ENCODE data around the gene OR5K2. TPM values are rescaled to one million over a fixed set of nuclear protein-coding genes. Genes with fewer than 3 reads are reported as not detected.

Gene OR5K2
- total RNA-seq, 5 donors from 2014 or later (not counting 1 experiment from before 2014, with no cell fraction given): not detected

DNA sequence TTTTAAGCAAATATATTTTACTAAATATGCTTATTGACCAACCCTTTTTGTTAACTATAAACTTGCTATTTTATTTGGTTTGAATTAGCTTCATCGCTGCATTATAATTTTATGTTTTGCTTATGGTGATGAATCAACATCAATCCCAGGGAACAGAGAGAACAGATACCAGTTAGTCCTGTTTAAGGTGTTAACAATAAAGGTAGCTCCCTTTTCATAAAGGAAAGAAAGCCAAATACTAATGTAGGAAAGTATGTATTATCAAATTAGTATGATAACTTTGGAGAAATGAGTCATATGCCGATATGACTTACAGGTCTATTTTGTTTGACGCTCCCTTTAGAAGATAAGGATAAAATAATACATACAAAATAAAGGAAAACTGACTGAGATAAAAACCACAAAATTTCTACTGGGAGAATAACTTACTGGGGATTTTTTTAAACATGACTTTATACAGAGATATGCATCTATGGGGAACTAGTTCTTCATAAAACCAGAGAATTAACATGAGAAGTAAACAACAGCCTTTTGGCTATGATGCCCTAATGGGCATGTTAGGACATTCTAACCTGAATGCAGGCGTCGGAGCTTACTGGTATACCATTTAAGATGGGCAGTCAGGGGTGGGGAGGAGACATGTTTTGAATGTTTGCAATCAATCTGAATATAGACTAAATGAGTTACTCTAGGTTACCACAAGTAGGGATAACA is 4.5 kb downstream of the OR5K2 start:
- ChIA-PET POLR2A (interaction anchor here in 1 of 2 donors (0.6 kb wide), 1 partner anchor 64 kb away, joined by 6 read pairs; no protein-coding TSS in a partner anchor), CTCF (interaction anchor here in 1 of 2 donors (0.7 kb wide), 1 partner anchor 96 kb away, joined by 3 read pairs; no protein-coding TSS in a partner anchor)
- H3K36me3 Mint-ChIP-seq: peaks cover 25% of the 10 kb centered on the region
- ATAC-seq (replicated peaks in 1 of 4): no peak
- no peak overlapping the region for H3K4me3 Mint-ChIP-seq
- peaks cover 0 to 5% (median 5%) of the 10 kb centered on the region in 3 donors for H3K4me1 Mint-ChIP-seq
- H3K36me3 ChIP-seq (ENCODE audit: control insufficient read depth in 2 of 2, extremely low read depth in 1 of 2, insufficient read depth in 1 of 2, low read length in 1 of 2): no peaks in the 10 kb centered on the region
- no peak overlapping the region for H3K27ac ChIP-seq (ENCODE audit: low read length)
- DNase-seq: no peak
- H3K4me3 ChIP-seq (ENCODE audit: control insufficient read depth in 1 of 2, extremely low read depth in 1 of 2, low read length in 1 of 2): no peak overlapping the region
- no peaks in the 10 kb centered on the region for H3K27me3 Mint-ChIP-seq
- H3K9me3 ChIP-seq: no peaks in the 10 kb centered on the region
- H3K27me3 ChIP-seq (replicated peaks in 1 of 2; ENCODE audit: control insufficient read depth in 2 of 2, extremely low read depth in 1 of 2, insufficient read depth in 2 of 2, low read length in 1 of 2): no peaks in the 10 kb centered on the region
- no peaks in the 10 kb centered on the region for H3K4me1 ChIP-seq (ENCODE audit: control insufficient read depth in 1 of 2, extremely low read depth in 1 of 2, insufficient read depth in 2 of 2, low read length in 2 of 2)
- peak overlapping the region in 1 of 2 donors; percentile 7 for H3K27ac Mint-ChIP-seq
- WGBS (ENCODE audit: insufficient coverage): no CpG with 5 or more reads among the region's 5 CpGs
- no peaks in the 10 kb centered on the region for H3K9me3 Mint-ChIP-seq

DNA sequence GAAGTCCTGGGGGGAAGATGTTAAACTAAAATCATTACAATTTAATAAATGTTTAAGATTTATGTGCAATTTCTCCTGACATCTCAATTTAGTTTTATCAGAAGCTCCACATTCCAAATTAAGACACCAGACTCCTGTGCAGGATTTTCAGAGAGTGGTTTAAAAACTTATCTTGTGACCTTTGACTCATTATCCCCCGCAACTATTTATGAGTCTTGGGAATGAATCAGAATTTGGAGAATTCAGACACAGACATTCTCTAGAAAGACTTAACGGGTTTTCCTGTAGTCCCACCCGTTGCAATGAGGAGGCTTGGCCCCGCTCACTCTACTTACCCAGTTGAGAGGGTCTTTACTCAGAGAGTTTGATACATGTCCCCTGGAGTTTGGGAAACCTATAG is 7.1 kb downstream of the OR5K2 start:
- no peaks in the 10 kb centered on the region for H3K36me3 ChIP-seq (ENCODE audit: control insufficient read depth in 2 of 2, extremely low read depth in 1 of 2, insufficient read depth in 1 of 2, low read length in 1 of 2)
- ATAC-seq (replicated peaks in 1 of 4) (no peak), DNase-seq (no peak)
- Mint-ChIP-seq H3K9me3 (no peaks in the 10 kb centered on the region), H3K27me3 (no peaks in the 10 kb centered on the region), H3K4me1 (peaks cover 0 to 15% (median 8%) of the 10 kb centered on the region in 3 donors), H3K36me3 (peaks cover 40% of the 10 kb centered on the region), H3K27ac (no peak overlapping the region), H3K4me3 (no peak overlapping the region)
- POLR2A ChIA-PET: no interaction called here
- WGBS (ENCODE audit: insufficient coverage): 90% methylated on average over 2 of the region's 4 CpGs
- H3K27me3 ChIP-seq (replicated peaks in 1 of 2; ENCODE audit: control insufficient read depth in 2 of 2, extremely low read depth in 1 of 2, insufficient read depth in 2 of 2, low read length in 1 of 2): no peaks in the 10 kb centered on the region
- CTCF ChIA-PET: no interaction called here
- H3K4me3 ChIP-seq (ENCODE audit: control insufficient read depth in 1 of 2, extremely low read depth in 1 of 2, low read length in 1 of 2): no peak overlapping the region
- H3K4me1 ChIP-seq (ENCODE audit: control insufficient read depth in 1 of 2, extremely low read depth in 1 of 2, insufficient read depth in 2 of 2, low read length in 2 of 2): no peaks in the 10 kb centered on the region
- no peaks in the 10 kb centered on the region for H3K9me3 ChIP-seq
- no peak overlapping the region for H3K27ac ChIP-seq (ENCODE audit: low read length)

DNA sequence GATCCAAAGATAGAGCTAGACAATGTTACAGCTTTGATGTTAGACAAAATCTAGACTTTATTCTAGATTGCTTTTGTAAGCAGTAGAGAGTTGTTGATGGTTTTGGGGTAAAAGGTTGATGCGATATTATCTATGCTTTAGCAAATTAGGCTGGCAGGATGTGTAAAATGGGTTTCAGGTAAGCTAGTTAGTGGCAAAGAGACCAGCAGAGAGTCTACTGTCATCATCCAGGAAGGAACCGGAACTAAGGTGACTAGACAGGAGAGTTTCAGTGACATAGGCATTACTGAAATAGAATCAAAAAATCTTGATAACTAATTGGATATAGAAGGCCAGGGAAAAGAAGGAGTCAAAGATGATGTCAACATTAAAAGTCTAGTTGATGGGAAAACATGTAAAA is 11.1 kb downstream of the OR5K2 start:
- Mint-ChIP-seq H3K9me3 (no peaks in the 10 kb centered on the region), H3K27ac (peak overlapping the region; percentile 13 to 53), H3K4me3 (no peak overlapping the region), H3K4me1 (peaks cover 0 to 31% (median 19%) of the 10 kb centered on the region in 3 donors), H3K36me3 (peaks cover 54% of the 10 kb centered on the region), H3K27me3 (no peaks in the 10 kb centered on the region)
- no peak overlapping the region for H3K4me3 ChIP-seq (ENCODE audit: control insufficient read depth in 1 of 2, extremely low read depth in 1 of 2, low read length in 1 of 2)
- H3K9me3 ChIP-seq: no peaks in the 10 kb centered on the region
- H3K36me3 ChIP-seq (ENCODE audit: control insufficient read depth in 2 of 2, extremely low read depth in 1 of 2, insufficient read depth in 1 of 2, low read length in 1 of 2): peaks cover 0 to 16% of the 10 kb centered on the region in 2 donors
- no peaks in the 10 kb centered on the region for H3K27me3 ChIP-seq (replicated peaks in 1 of 2; ENCODE audit: control insufficient read depth in 2 of 2, extremely low read depth in 1 of 2, insufficient read depth in 2 of 2, low read length in 1 of 2)
- POLR2A ChIA-PET: interaction anchor here in 1 of 2 donors (1.4 kb wide), 1 partner anchor 14 kb away, joined by 3 read pairs; the partner anchor contains the start of gene CLDND1
- CTCF ChIA-PET: interaction anchor here (1.0 kb wide), 2 partner anchors 55 to 65 kb away, joined by 3 to 4 read pairs; no protein-coding TSS in a partner anchor
- DNase-seq (no peak), ATAC-seq (replicated peaks in 1 of 4) (peak in 3 of 4 experiments; percentile 52 to 80 (median 64))
- H3K27ac ChIP-seq (ENCODE audit: low read length): no peak overlapping the region
- H3K4me1 ChIP-seq (ENCODE audit: control insufficient read depth in 1 of 2, extremely low read depth in 1 of 2, insufficient read depth in 2 of 2, low read length in 2 of 2): no peaks in the 10 kb centered on the region
- 100% methylated on average over 2 of the region's 2 CpGs for WGBS (ENCODE audit: insufficient coverage)

DNA sequence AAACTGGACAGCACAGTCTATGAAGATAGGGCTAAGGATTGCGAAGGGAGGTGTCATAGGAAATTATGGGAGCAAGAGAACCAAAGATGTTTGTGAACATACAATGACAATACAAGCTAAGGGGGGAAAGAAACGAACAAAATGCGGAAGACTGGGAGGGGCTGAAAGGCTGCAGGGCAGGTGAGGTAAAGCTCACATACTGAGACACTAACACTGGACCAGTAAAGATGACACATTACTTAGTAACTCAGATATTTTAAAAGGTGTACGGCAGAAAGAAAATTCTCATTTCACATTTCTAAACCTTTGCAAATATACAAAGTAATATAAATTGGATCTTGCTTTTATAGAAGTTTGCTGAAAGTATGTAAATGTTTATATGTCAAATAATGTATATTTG is 15.1 kb downstream of the OR5K2 start:
- POLR2A ChIA-PET: no interaction called here
- peaks cover 4 to 37% of the 10 kb centered on the region in 2 donors for H3K36me3 ChIP-seq (ENCODE audit: control insufficient read depth in 2 of 2, extremely low read depth in 1 of 2, insufficient read depth in 1 of 2, low read length in 1 of 2)
- H3K4me3 ChIP-seq (ENCODE audit: control insufficient read depth in 1 of 2, extremely low read depth in 1 of 2, low read length in 1 of 2): no peak overlapping the region
- H3K4me3 Mint-ChIP-seq: no peak overlapping the region
- no peaks in the 10 kb centered on the region for H3K4me1 ChIP-seq (ENCODE audit: control insufficient read depth in 1 of 2, extremely low read depth in 1 of 2, insufficient read depth in 2 of 2, low read length in 2 of 2)
- peaks cover 17 to 50% (median 42%) of the 10 kb centered on the region in 3 donors for H3K4me1 Mint-ChIP-seq
- no peaks in the 10 kb centered on the region for H3K9me3 ChIP-seq
- peak overlapping the region in 1 of 2 donors; percentile 5 for H3K27ac Mint-ChIP-seq
- H3K9me3 Mint-ChIP-seq: no peaks in the 10 kb centered on the region
- WGBS (ENCODE audit: insufficient coverage): no CpG with 5 or more reads among the region's 4 CpGs
- CTCF ChIA-PET: interaction anchor here in 1 of 2 donors (0.7 kb wide), 1 partner anchor 85 kb away, joined by 3 read pairs; no protein-coding TSS in a partner anchor
- DNase-seq (no peak), ATAC-seq (replicated peaks in 1 of 4) (no peak)
- no peak overlapping the region for H3K27ac ChIP-seq (ENCODE audit: low read length)
- H3K27me3 ChIP-seq (replicated peaks in 1 of 2; ENCODE audit: control insufficient read depth in 2 of 2, extremely low read depth in 1 of 2, insufficient read depth in 2 of 2, low read length in 1 of 2): no peaks in the 10 kb centered on the region
- peaks cover 65% of the 10 kb centered on the region for H3K36me3 Mint-ChIP-seq
- no peaks in the 10 kb centered on the region for H3K27me3 Mint-ChIP-seq

DNA sequence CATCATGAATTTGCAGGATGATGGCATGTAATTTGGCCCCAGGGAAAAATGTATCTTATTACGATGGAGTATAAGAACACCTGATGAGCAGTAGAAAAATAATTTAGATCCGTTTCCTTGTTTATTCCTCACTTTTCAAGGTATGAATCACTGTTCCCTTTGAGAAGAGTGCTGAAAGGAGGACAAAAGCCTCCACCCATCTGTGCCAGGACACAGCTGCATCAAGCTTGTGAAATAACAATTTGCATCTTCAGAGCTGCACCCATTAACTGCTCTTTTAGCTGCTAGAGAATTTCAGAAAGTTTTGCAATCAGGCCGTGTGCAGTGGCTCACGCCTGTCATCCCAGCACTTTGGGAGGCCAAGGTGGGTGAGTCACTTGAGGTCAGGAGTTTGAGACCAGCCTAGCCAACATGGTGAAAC is 15.6 kb downstream of the OR5K2 start:
- 20% methylated on average over 1 of the region's 4 CpGs for WGBS (ENCODE audit: insufficient coverage)
- Histone ChIP-seq H3K27me3 (replicated peaks in 1 of 2; ENCODE audit: control insufficient read depth in 2 of 2, extremely low read depth in 1 of 2, insufficient read depth in 2 of 2, low read length in 1 of 2) (no peaks in the 10 kb centered on the region), H3K4me3 (ENCODE audit: control insufficient read depth in 1 of 2, extremely low read depth in 1 of 2, low read length in 1 of 2) (no peak overlapping the region), H3K27ac (ENCODE audit: low read length) (no peak overlapping the region), H3K36me3 (ENCODE audit: control insufficient read depth in 2 of 2, extremely low read depth in 1 of 2, insufficient read depth in 1 of 2, low read length in 1 of 2) (peaks cover 4 to 39% of the 10 kb centered on the region in 2 donors), H3K4me1 (ENCODE audit: control insufficient read depth in 1 of 2, extremely low read depth in 1 of 2, insufficient read depth in 2 of 2, low read length in 2 of 2) (no peaks in the 10 kb centered on the region), H3K9me3 (no peaks in the 10 kb centered on the region)
- ChIA-PET POLR2A (no interaction called here), CTCF (no interaction called here)
- peaks cover 21 to 53% (median 45%) of the 10 kb centered on the region in 3 donors for H3K4me1 Mint-ChIP-seq
- no peaks in the 10 kb centered on the region for H3K27me3 Mint-ChIP-seq
- H3K4me3 Mint-ChIP-seq: no peak overlapping the region
- H3K9me3 Mint-ChIP-seq: no peaks in the 10 kb centered on the region
- peaks cover 67% of the 10 kb centered on the region for H3K36me3 Mint-ChIP-seq
- H3K27ac Mint-ChIP-seq: peak overlapping the region in 1 of 2 donors; percentile 29
- peak in 1 of 4 experiments; percentile 8 for ATAC-seq (replicated peaks in 1 of 4)
- DNase-seq: no peak

DNA sequence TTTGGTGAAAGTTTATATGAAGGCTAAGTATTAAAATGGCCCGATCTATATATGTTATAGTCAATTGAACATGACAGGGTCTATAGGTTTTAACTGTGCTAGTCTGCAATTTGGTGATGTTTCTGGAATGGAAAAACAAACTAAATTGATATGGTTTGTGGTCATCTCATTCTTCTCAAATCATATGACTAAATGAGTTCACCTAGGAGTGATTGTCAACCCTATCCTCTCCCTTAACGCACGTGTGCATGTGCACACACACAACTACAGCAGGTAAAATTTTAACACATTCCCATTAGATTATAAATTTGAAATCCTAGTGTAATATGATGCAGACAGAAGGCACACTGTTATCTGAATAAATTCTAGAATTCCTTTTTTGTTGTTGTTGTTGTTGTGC is 16.3 kb downstream of the OR5K2 start:
- Histone ChIP-seq H3K27me3 (replicated peaks in 1 of 2; ENCODE audit: control insufficient read depth in 2 of 2, extremely low read depth in 1 of 2, insufficient read depth in 2 of 2, low read length in 1 of 2) (no peaks in the 10 kb centered on the region), H3K4me1 (ENCODE audit: control insufficient read depth in 1 of 2, extremely low read depth in 1 of 2, insufficient read depth in 2 of 2, low read length in 2 of 2) (no peaks in the 10 kb centered on the region), H3K4me3 (ENCODE audit: control insufficient read depth in 1 of 2, extremely low read depth in 1 of 2, low read length in 1 of 2) (no peak overlapping the region), H3K27ac (ENCODE audit: low read length) (no peak overlapping the region), H3K9me3 (no peaks in the 10 kb centered on the region), H3K36me3 (ENCODE audit: control insufficient read depth in 2 of 2, extremely low read depth in 1 of 2, insufficient read depth in 1 of 2, low read length in 1 of 2) (peaks cover 4 to 45% of the 10 kb centered on the region in 2 donors)
- DNase-seq (no peak), ATAC-seq (replicated peaks in 1 of 4) (no peak)
- ChIA-PET POLR2A (interaction anchor here in 1 of 2 donors (0.9 to 1.0 kb wide), 2 partner anchors 50 to 57 kb away, joined by 4 read pairs; no protein-coding TSS in a partner anchor), CTCF (no interaction called here)
- no peaks in the 10 kb centered on the region for H3K9me3 Mint-ChIP-seq
- peaks cover 67% of the 10 kb centered on the region for H3K36me3 Mint-ChIP-seq
- peaks cover 27 to 53% (median 49%) of the 10 kb centered on the region in 3 donors for H3K4me1 Mint-ChIP-seq
- no peaks in the 10 kb centered on the region for H3K27me3 Mint-ChIP-seq
- no peak overlapping the region for H3K4me3 Mint-ChIP-seq
- WGBS (ENCODE audit: insufficient coverage): 100% methylated on average over 1 of the region's 3 CpGs
- H3K27ac Mint-ChIP-seq: no peak overlapping the region

All from T-cell (primary cell).